GM12865 (cell line): ENCODE measurements around the gene COL6A3.

ENCODE experiments used
- DNase-seq: peaks from one replicate; pipeline ENCODE4 v3.0.0; 2010; ENCODE audit warnings: low read depth
- H3K4me3 ChIP-seq: 2 replicates; pipeline ENCODE4 v1.5.1; 2011; ENCODE audit warnings: mild to moderate bottlenecking, low read depth, low read length, control low read depth
- TF ChIP-seq, protein P1 (sequence below): IDR thresholded peaks from 2 replicates; pipeline ENCODE4 v1.5.1; 2011; ENCODE audit warnings: low read length, control low read depth, low read depth, inconsistent platforms; ENCODE audit not compliant: insufficient read depth; ENCODE audit errors: missing control alignments

COL6A3 gene, protein sequence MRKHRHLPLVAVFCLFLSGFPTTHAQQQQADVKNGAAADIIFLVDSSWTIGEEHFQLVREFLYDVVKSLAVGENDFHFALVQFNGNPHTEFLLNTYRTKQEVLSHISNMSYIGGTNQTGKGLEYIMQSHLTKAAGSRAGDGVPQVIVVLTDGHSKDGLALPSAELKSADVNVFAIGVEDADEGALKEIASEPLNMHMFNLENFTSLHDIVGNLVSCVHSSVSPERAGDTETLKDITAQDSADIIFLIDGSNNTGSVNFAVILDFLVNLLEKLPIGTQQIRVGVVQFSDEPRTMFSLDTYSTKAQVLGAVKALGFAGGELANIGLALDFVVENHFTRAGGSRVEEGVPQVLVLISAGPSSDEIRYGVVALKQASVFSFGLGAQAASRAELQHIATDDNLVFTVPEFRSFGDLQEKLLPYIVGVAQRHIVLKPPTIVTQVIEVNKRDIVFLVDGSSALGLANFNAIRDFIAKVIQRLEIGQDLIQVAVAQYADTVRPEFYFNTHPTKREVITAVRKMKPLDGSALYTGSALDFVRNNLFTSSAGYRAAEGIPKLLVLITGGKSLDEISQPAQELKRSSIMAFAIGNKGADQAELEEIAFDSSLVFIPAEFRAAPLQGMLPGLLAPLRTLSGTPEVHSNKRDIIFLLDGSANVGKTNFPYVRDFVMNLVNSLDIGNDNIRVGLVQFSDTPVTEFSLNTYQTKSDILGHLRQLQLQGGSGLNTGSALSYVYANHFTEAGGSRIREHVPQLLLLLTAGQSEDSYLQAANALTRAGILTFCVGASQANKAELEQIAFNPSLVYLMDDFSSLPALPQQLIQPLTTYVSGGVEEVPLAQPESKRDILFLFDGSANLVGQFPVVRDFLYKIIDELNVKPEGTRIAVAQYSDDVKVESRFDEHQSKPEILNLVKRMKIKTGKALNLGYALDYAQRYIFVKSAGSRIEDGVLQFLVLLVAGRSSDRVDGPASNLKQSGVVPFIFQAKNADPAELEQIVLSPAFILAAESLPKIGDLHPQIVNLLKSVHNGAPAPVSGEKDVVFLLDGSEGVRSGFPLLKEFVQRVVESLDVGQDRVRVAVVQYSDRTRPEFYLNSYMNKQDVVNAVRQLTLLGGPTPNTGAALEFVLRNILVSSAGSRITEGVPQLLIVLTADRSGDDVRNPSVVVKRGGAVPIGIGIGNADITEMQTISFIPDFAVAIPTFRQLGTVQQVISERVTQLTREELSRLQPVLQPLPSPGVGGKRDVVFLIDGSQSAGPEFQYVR (N-terminal part only)

DNA sequence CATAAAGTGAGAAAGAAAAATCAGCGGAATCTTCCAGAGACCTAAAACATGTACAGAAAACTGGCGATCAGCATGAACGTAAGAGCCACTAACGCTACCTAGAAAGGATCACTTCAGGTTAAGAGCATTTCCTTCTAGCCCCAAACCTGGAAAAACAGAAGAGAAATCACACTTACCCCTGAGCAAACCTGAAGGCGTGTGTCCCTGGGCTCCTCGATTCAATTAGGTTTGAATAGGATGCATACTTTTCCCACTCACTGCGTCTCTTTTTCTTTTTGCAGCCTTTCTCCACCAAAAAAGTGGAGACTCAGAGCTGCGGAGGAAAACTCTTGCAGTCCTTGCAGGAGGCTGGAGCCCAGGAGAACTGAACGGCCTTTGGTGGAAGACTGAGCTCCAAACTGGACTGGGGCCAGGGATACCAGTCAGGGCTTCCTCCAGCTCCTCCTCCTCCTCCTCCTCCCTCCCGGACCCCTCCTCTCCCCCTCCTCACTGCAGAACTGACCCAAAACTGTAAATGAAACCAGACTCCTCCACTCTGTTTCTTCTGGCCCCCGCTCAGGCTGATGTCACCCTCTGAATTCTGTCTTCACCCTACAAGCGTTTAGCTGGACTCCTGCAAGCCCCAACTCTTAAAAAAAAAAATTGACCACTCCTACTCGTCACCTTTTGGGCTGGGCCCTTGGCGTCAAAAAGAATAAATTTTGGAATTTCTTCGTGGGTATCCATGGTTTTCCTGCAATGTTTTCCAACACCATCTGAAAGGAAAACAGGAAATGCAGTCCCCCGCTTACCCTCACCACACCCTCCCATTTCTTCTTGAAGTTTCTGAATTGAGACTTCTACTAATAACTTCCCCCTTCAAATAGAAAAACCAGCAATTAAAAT is at the start of gene COL6A3:
Gene COL6A3 (minus strand): TSS at position 388 of the 885 bp plus-strand sequence. CDS start 17,347 bp downstream, outside the sequence.
- no peak for DNase-seq
- H3K4me3 ChIP-seq, result no peak within 1 kb of the TSS
- TF ChIP-seq, protein P1, sequence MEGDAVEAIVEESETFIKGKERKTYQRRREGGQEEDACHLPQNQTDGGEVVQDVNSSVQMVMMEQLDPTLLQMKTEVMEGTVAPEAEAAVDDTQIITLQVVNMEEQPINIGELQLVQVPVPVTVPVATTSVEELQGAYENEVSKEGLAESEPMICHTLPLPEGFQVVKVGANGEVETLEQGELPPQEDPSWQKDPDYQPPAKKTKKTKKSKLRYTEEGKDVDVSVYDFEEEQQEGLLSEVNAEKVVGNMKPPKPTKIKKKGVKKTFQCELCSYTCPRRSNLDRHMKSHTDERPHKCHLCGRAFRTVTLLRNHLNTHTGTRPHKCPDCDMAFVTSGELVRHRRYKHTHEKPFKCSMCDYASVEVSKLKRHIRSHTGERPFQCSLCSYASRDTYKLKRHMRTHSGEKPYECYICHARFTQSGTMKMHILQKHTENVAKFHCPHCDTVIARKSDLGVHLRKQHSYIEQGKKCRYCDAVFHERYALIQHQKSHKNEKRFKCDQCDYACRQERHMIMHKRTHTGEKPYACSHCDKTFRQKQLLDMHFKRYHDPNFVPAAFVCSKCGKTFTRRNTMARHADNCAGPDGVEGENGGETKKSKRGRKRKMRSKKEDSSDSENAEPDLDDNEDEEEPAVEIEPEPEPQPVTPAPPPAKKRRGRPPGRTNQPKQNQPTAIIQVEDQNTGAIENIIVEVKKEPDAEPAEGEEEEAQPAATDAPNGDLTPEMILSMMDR, result no peak

DNA sequence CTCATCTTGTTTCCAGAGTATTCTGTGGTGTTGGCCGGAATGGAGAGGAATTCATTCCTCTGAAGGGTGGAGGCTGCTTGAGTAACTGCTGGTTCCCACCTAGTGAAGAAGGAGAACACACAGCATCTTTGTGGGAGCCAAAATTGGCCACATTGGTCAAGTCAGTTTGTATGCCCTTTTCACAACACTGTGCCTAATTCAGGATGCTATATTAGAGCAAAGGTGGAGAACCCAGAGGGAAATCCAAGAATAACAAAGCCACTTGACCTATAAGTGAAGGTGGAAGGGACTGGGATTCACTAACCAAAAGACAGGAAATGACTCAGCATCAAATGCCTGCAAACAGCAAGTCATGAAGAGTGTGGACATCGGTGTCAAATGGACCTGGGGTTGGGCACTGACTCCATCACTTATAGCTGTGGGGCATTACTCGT is 45.8 kb upstream of the COL6A3 start:
- TF ChIP-seq, protein P1, result no peak
- DNase-seq, result no peak
- no peak overlapping the region for H3K4me3 ChIP-seq

DNA sequence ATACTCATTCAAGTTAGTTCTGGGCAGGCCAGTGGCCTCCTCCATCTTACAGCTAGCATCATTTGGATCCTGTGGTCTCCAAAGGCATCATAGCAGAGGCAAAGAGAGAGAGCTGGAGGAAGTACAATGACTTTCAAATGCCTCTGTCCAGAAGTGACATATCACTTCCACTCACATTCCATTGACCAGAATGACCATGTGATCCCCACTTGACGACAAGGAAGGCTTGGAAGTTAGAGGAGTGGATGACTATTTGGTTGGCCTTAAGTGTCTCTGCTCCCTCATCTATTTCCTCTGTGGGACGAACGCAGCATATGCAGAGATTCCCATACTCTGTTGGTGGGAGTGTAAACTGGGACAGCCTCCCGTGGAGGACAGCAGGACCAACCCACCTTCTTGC is 45.3 kb upstream of the COL6A3 start:
- TF ChIP-seq, protein P1, result no peak
- no peak for DNase-seq

DNA sequence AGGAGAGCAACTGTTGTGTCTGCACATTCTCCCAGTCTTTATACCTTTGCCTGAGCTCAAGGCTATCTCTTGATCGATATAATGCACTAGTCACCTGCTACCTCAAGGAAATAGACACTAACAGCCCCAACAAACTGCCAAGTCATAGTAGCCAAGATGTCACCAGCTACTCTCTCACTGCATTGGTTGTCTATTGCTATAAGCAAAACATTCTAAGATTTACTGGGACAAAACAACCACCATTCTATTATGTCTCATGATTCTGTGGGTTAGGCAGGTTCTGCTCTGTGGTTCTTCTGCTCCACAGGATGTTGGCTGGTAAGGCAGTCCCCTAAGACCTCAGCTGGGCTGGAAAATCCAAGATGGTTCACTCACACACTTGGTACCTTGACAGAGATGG is 44.6 kb upstream of the COL6A3 start:
- no peak for DNase-seq
- H3K4me3 ChIP-seq, result no peak overlapping the region
- TF ChIP-seq, protein P1, result no peak

More for the DNA sequence above, 45.3 kb upstream of the COL6A3 start:
- no peak overlapping the region for H3K4me3 ChIP-seq

DNA sequence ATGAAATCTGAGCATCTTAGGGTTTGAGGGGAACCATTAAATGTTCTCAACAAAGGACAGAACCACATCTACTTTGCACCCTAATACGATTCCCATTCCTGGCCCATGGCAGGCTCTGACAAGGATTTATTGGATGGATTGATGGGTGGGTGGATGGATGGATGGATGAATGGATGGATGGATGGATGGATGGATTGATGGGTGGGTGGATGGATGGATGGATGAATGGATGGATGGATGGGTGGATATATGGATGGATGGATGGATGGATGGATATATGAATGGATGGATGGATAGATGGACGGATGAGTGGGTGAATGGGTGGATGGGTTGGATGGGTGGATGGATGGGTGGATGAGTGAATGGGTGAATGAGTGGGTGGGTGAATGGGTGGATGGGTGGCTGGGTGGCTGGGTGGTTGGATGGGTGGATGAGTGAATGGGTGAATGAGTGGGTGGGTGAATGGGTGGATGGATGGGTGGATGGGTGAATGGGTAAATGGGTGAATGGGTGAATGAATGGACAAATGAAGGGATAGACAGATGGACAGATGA is 43.5 kb upstream of the COL6A3 start:
- DNase-seq, result no peak
- TF ChIP-seq, protein P1, result no peak
- H3K4me3 ChIP-seq, result no peak overlapping the region
